OCI-LY7 (cell line): ENCODE measurements around the gene GADD45B.

Experiments
- EZH2phosphoT487 ChIP-seq: fragments of 200-600 bp; sonication (generic); IDR thresholded peaks from 2 replicates; pipeline ENCODE4 v1.6.1; 2018; ENCODE audit warnings: low read depth, borderline replicate concordance, mild to moderate bottlenecking, mixed run types, antibody characterized with exemption, low read length, moderate library complexity, mixed read lengths
- TF ChIP-seq, protein P1 (sequence below): fragments of 200-600 bp; sonication (generic); conservative IDR thresholded peaks from 2 replicates; pipeline ENCODE4 v1.5.1; 2014; ENCODE audit warnings: mild to moderate bottlenecking, antibody characterized with exemption, low read length, moderate library complexity, mixed read lengths

DNA sequence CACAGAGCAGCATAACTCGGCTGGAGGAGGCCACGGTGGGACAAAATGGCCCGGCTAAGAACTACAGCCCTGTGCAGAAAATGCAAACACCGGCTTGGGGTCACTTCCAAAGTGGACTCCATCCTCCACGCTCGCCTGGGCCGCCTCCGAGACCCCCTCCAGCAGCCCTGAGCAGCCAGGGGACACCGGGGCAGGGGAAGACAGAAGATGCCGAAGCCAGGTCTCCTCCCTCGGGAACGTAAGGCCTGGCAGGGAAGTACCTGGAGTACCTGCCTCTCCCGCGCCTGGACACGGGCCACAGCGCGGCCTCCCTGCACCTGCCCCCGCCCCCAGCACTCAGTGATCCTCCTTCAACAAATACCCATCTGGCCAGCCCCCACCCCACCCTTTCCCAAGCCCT lies 24.2 kb upstream of the GADD45B start:
- TF ChIP-seq, protein P1, sequence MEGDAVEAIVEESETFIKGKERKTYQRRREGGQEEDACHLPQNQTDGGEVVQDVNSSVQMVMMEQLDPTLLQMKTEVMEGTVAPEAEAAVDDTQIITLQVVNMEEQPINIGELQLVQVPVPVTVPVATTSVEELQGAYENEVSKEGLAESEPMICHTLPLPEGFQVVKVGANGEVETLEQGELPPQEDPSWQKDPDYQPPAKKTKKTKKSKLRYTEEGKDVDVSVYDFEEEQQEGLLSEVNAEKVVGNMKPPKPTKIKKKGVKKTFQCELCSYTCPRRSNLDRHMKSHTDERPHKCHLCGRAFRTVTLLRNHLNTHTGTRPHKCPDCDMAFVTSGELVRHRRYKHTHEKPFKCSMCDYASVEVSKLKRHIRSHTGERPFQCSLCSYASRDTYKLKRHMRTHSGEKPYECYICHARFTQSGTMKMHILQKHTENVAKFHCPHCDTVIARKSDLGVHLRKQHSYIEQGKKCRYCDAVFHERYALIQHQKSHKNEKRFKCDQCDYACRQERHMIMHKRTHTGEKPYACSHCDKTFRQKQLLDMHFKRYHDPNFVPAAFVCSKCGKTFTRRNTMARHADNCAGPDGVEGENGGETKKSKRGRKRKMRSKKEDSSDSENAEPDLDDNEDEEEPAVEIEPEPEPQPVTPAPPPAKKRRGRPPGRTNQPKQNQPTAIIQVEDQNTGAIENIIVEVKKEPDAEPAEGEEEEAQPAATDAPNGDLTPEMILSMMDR = no peak
- TF ChIP-seq EZH2phosphoT487 = no peak
